Smooth muscle cell (in vitro differentiated cells): Measurements from ENCODE around the gene HMCN2. TPM values are rescaled to one million over a fixed set of nuclear protein-coding genes. Genes with fewer than 3 reads are reported as not detected.

Experiments used
- DNase-seq: peaks from one replicate; lab custom pipeline; 2025; ENCODE audit not compliant: unreplicated experiment; lab: John Stamatoyannopoulos, UW
- H2AFZ ChIP-seq: fragments of 200-600 bp; sonication (generic); 2 replicates; pipeline ENCODE4 v1.6.0; 2016; ENCODE audit warnings: antibody characterized with exemption, low read depth, mild to moderate bottlenecking
- H3F3A ChIP-seq: fragments of 200-600 bp; sonication (generic); 2 replicates; pipeline ENCODE4 v1.6.0; 2017; ENCODE audit warnings: antibody characterized with exemption, low read depth
- H3K27ac ChIP-seq: fragments of 200-600 bp; sonication (generic); 2 replicates; pipeline ENCODE4 v1.5.1; 2016; ENCODE audit warnings: low read depth, mild to moderate bottlenecking
- H3K27me3 ChIP-seq: fragments of 200-600 bp; sonication (generic); 2 replicates; pipeline ENCODE4 v1.6.1; 2016; ENCODE audit warnings: low read depth, mild to moderate bottlenecking
- H3K36me3 ChIP-seq: fragments of 200-600 bp; sonication (generic); 2 replicates; pipeline ENCODE4 v1.5.1; 2016; ENCODE audit warnings: low read depth
- H3K4me1 ChIP-seq: fragments of 200-600 bp; sonication (generic); 2 replicates; pipeline ENCODE4 v1.5.1; 2016; ENCODE audit warnings: low read depth
- H3K4me2 ChIP-seq: fragments of 200-600 bp; sonication (generic); 2 replicates; pipeline ENCODE4 v1.6.0; 2016; ENCODE audit warnings: mild to moderate bottlenecking
- H3K4me3 ChIP-seq: fragments of 200-600 bp; sonication (generic); 2 replicates; pipeline ENCODE4 v1.5.1; 2016; ENCODE audit warnings: mild to moderate bottlenecking
- H3K79me2 ChIP-seq: fragments of 200-600 bp; sonication (generic); 2 replicates; pipeline ENCODE4 v1.6.0; 2016; ENCODE audit warnings: low read depth, mild to moderate bottlenecking
- H3K9ac ChIP-seq: fragments of 200-600 bp; sonication (generic); 2 replicates; pipeline ENCODE4 v1.6.0; 2016; ENCODE audit warnings: low read depth
- H3K9me3 ChIP-seq: fragments of 200-600 bp; sonication (generic); replicated peaks from 2 replicates; pipeline ENCODE4 v1.5.1; 2016; ENCODE audit warnings: low read depth
- H4K20me1 ChIP-seq: fragments of 200-600 bp; sonication (generic); 2 replicates; pipeline ENCODE4 v1.6.0; 2016; ENCODE audit warnings: low read depth
- WGBS: methylation state at CpG from one replicate; pipeline ENCODE4 v1.1.7; 2016; ENCODE audit warnings: low lambda C conversion rate; 5-methylcytosine and 5-hydroxymethylcytosine counted together
- polyA plus RNA-seq: library from polyadenylated mRNA; unstranded; fragments of >200 nt; fragmentation: Nextera tagmentation; extraction: Ambion mirVana; gene quantifications from 2 replicates; pipeline ENCODE4 v1.2.1, GENCODE V29; 2016
- total RNA-seq: library from RNA; depleted of rRNA; stranded (reverse); fragments of >200 nt; gene quantifications from 2 replicates; pipeline ENCODE4 v1.2.3, GENCODE V29; 2014
- TF ChIP-seq, protein P1 (sequence below): fragments of 200-600 bp; sonication (generic); IDR thresholded peaks from 2 replicates; pipeline ENCODE4 v1.5.1; 2017; ENCODE audit warnings: borderline replicate concordance, mild to moderate bottlenecking, antibody characterized with exemption; ENCODE audit not compliant: insufficient read depth, poor library complexity, severe bottlenecking

Gene HMCN2
- total and polyA plus RNA-seq, 2 experiments from 2014 or later, result under 0.01 TPM; not detected in 1

DNA sequence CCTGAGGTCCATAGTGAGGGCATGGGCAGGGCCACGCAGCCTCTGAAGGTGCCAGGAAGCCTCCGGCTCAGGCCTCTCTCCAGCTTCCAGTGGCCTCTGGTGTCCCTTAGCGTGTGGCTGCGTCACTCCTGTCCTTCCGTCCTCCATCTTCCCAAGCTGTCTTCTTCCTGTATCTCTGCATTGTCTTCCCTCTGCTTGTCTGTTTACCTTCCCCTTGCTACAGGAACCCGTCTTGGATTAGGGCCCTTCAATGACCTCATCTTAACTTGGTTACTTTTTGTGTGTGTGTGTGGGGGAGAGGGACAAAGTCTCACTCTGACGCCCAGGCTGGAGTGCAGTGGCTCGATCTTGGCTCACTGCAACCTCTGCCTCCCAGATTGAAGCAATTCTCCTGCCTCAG lies 193.6 kb downstream of the HMCN2 start:
- H2AFZ ChIP-seq, result no peak overlapping the region
- H3K4me3 ChIP-seq, result no peak overlapping the region
- H3K27ac ChIP-seq, result no peak overlapping the region
- no peak overlapping the region for H3K4me2 ChIP-seq
- no peak for DNase-seq
- WGBS, result 92% methylated on average over 8 of the region's 8 CpGs
- H3K36me3 ChIP-seq, result no peaks in the 10 kb centered on the region
- H3F3A ChIP-seq, result no peaks in the 10 kb centered on the region
- no peaks in the 10 kb centered on the region for H3K79me2 ChIP-seq
- H4K20me1 ChIP-seq, result peaks cover 8% of the 10 kb centered on the region
- H3K4me1 ChIP-seq, result no peaks in the 10 kb centered on the region
- no peaks in the 10 kb centered on the region for H3K9me3 ChIP-seq
- TF ChIP-seq, protein P1, sequence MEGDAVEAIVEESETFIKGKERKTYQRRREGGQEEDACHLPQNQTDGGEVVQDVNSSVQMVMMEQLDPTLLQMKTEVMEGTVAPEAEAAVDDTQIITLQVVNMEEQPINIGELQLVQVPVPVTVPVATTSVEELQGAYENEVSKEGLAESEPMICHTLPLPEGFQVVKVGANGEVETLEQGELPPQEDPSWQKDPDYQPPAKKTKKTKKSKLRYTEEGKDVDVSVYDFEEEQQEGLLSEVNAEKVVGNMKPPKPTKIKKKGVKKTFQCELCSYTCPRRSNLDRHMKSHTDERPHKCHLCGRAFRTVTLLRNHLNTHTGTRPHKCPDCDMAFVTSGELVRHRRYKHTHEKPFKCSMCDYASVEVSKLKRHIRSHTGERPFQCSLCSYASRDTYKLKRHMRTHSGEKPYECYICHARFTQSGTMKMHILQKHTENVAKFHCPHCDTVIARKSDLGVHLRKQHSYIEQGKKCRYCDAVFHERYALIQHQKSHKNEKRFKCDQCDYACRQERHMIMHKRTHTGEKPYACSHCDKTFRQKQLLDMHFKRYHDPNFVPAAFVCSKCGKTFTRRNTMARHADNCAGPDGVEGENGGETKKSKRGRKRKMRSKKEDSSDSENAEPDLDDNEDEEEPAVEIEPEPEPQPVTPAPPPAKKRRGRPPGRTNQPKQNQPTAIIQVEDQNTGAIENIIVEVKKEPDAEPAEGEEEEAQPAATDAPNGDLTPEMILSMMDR, result no peak
- H3K27me3 ChIP-seq, result no peaks in the 10 kb centered on the region
- H3K9ac ChIP-seq, result no peak overlapping the region

DNA sequence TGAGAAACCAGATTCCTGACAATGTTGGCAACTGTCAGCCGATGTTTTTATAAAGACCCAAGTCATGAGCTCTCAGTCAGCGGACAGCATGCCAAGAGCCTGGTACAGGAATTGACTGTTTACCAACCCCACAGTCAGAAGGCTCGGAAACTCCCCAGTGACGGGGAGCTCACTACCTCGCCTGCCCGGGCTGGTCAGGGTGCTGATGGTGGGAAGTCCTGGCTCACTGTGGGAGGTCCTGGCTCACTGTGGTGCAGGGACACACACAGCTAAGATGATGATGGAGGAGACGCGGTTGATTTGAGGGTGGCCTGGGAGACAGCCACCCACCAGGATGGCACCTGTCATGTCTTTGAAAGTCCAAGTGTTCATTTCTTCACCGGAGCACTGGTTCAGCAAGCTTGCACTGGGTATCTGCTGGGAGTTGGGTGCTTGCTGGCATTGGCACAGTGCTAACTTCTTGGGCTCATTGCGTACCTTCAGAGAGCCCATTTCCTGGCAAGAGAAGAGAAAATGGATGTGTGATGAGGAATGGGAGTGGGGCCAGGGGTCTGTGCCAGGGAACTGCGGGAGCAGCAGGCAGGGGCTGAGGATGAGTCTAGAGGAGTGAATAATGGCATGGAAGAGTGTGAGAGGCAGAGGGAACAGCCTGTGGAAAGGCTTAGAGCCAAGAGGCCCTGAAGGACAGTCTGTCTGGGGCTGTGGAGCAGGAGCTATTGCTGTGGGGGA lies 194.5 kb downstream of the HMCN2 start:
- TF ChIP-seq, protein P1, result no peak

DNA sequence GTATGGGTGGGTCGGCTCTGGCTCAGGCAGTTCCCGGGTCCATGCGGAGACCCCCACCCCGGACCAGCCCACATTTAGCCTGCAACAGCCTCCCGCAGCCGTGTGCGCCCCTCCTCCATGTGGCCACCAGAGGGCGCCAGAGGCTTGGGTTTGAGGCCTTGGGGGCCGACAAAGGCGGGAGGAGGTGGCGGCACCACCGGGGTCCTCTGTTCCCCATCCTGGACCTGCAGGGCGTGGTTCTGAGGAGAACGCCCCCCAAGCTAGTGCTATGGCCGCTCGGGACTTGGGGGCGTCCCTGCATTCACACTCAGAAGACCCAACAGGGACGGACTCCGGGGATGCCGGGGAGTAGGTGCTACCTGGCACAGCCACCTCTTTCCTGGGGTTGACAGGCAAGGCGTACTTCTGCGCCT lies 195.7 kb downstream of the HMCN2 start:
- H3K4me2 ChIP-seq, result no peak overlapping the region
- no peak overlapping the region for H3K9ac ChIP-seq
- 38% methylated on average over 19 of the region's 22 CpGs for WGBS
- no peaks in the 10 kb centered on the region for H3K27me3 ChIP-seq
- DNase-seq, result peak; percentile 14
- H3F3A ChIP-seq, result no peaks in the 10 kb centered on the region
- peaks cover 4% of the 10 kb centered on the region for H3K4me1 ChIP-seq
- no peaks in the 10 kb centered on the region for H3K36me3 ChIP-seq
- no peak overlapping the region for H2AFZ ChIP-seq
- H3K9me3 ChIP-seq, result no peaks in the 10 kb centered on the region
- TF ChIP-seq, protein P1, result peak; percentile 95
- no peaks in the 10 kb centered on the region for H3K79me2 ChIP-seq
- H3K27ac ChIP-seq, result no peak overlapping the region
- peaks cover 8% of the 10 kb centered on the region for H4K20me1 ChIP-seq
- no peak overlapping the region for H3K4me3 ChIP-seq

More for the DNA sequence above, 194.5 kb downstream of the HMCN2 start:
- no peak overlapping the region for H3K27ac ChIP-seq
- no peaks in the 10 kb centered on the region for H3K79me2 ChIP-seq
- no peak overlapping the region for H3K4me3 ChIP-seq
- no peak overlapping the region for H3K4me2 ChIP-seq
- peaks cover 8% of the 10 kb centered on the region for H4K20me1 ChIP-seq
- no peak for DNase-seq
- H3K9me3 ChIP-seq, result no peaks in the 10 kb centered on the region
- no peaks in the 10 kb centered on the region for H3K27me3 ChIP-seq
- no peaks in the 10 kb centered on the region for H3K36me3 ChIP-seq
- H3F3A ChIP-seq, result no peaks in the 10 kb centered on the region
- 90% methylated on average over 11 of the region's 11 CpGs for WGBS
- no peak overlapping the region for H2AFZ ChIP-seq
- H3K9ac ChIP-seq, result no peak overlapping the region
- H3K4me1 ChIP-seq, result peaks cover under 1% of the 10 kb centered on the region

DNA sequence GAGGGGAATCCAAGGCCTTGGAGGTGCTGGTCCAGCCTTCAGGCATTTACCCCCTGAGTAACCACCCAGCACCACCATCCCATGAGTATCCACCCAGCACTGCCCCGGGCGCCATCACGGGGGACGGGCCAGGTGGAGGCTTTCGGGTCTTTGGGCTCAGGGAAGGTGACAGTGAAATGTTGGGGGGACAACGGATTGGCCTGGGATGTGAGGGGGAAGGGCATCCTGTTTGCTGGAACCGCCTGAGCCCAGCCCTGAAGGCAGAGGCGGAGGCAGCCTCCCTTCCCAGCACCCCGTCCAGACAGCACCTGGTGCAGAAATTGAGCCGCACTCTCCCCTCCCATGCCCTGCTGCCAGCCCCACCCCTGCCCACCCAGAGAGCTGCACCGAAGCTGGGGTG lies 196.2 kb downstream of the HMCN2 start:
- Histone ChIP-seq H3K36me3 (no peaks in the 10 kb centered on the region), H3F3A (no peaks in the 10 kb centered on the region), H3K27ac (no peak overlapping the region), H3K27me3 (no peaks in the 10 kb centered on the region), H3K4me2 (no peak overlapping the region), H3K4me3 (no peak overlapping the region), H3K9me3 (no peaks in the 10 kb centered on the region), H3K4me1 (peaks cover 5% of the 10 kb centered on the region), H3K79me2 (no peaks in the 10 kb centered on the region), H2AFZ (no peak overlapping the region), H4K20me1 (peaks cover 8% of the 10 kb centered on the region), H3K9ac (no peak overlapping the region)
- no peak for DNase-seq
- 98% methylated on average over 11 of the region's 11 CpGs for WGBS
- TF ChIP-seq, protein P1, result no peak
